Uterus (tissue), 4 donors: Measurements from ENCODE around the gene RNASEH2B. TPM values are rescaled to one million over a fixed set of nuclear protein-coding genes. Genes with fewer than 3 reads are reported as not detected.
A peak's percentile ranks its signal among the peaks of the same experiment; 100 is the strongest.

ENCODE experiments used
- DNase-seq, 2 donors: peaks; one replicate each; pipeline ENCODE4 v3.0.0-alpha.2; 2019 to 2020
- H3K27ac ChIP-seq, 2 donors: fragments of 200-600 bp; sonication (generic); 1 replicate in 1 of 2; 2 replicates in 1 of 2; pipeline ENCODE4 v1.5.1; 2016 to 2018
- H3K27me3 ChIP-seq, 2 donors: fragments of 200-600 bp; sonication (generic); one replicate each; pipeline ENCODE4 v1.5.1; 2018 to 2019; ENCODE audit warnings: control low read depth in 1 of 2
- H3K36me3 ChIP-seq, 2 donors: fragments of 200-600 bp; sonication (generic); one replicate each; pipeline ENCODE4 v1.5.1; 2019; ENCODE audit warnings: control low read depth in 1 of 2
- H3K4me1 ChIP-seq, 2 donors: fragments of 200-600 bp; sonication (generic); one replicate each; pipeline ENCODE4 v1.5.1; 2018 to 2019; ENCODE audit warnings: control low read depth in 1 of 2
- H3K4me3 ChIP-seq, 2 donors: fragments of 200-600 bp; sonication (generic); 1 replicate in 1 of 2; 2 replicates in 1 of 2; pipeline ENCODE4 v1.5.1; 2018 to 2019; ENCODE audit warnings: mild to moderate bottlenecking in 1 of 2
- H3K9me3 ChIP-seq, 2 donors: fragments of 200-600 bp; sonication (generic); one replicate each; pipeline ENCODE4 v1.5.1; 2019; ENCODE audit warnings: control low read depth in 1 of 2
- POLR2A ChIP-seq, 2 donors: fragments of 450-650 bp; IDR thresholded peaks; one replicate each; pipeline ENCODE4 v1.6.1; 2016; ENCODE audit warnings: antibody characterized with exemption in 2 of 2, mild to moderate bottlenecking in 1 of 2, moderate library complexity in 1 of 2
- intact Hi-C: fragments of 100-400 bp; cut with DNase I; formaldehyde crosslinking; loops from one replicate; pipeline ENCODE4 v1.15.1; 2023; ENCODE audit warnings: low total_unique reads
- total RNA-seq, 4 donors: library from RNA; depleted of rRNA in 3 of 4; stranded (reverse); fragments of >200 nt in 3 of 4; gene quantifications; one replicate each; pipeline versions ENCODE4 v1.1.0 to v1.2.4, GENCODE V29; 2014 to 2023
- TF ChIP-seq, protein P1 (sequence below), 4 experiments: fragments of 200-600 bp in 2 of 4; fragments of 450-650 bp in 2 of 4; sonication (generic) in 2 of 4; IDR thresholded peaks; one replicate each; pipeline ENCODE4 v1.5.1; 2016 to 2019; ENCODE audit warnings: antibody characterized with exemption in 4 of 4, mild to moderate bottlenecking in 2 of 4, moderate library complexity in 1 of 4
- donor health status: DM: yes; HTN: yes; CAD: no.

RNASEH2B gene
- total RNA-seq, 4 donors from 2014 or later: 101 to 183 (median 155) TPM

DNA sequence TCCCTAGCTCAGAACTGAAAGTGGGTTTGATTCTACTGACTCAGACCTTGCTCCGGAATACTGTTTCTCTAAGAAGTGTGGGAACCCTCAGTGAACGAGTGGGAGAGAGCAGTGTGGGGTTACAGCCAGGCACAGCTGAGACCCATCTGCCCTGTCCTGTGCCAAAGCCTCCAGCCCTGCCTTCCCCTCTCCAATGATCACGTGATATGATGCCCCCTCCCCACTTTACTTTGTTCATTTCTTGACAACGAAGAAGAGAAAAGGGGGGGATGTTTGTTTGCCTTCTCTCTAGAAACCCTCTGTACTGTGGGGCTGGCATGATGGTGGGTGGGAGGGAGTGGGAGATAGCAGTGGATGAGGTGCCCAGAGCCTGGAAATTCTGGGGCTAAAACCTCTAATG is 96.0 kb downstream of the RNASEH2B start:
- H3K36me3 ChIP-seq: no peaks in the 10 kb centered on the region
- DNase-seq: no peak
- intact Hi-C loops: no loop called here
- no peaks in the 10 kb centered on the region for H3K27me3 ChIP-seq
- H3K4me1 ChIP-seq: peaks cover 0 to 6% of the 10 kb centered on the region in 2 donors
- TF ChIP-seq POLR2A (IDR thresholded peaks at IDR 0.05): no peak
- TF ChIP-seq, protein P1, sequence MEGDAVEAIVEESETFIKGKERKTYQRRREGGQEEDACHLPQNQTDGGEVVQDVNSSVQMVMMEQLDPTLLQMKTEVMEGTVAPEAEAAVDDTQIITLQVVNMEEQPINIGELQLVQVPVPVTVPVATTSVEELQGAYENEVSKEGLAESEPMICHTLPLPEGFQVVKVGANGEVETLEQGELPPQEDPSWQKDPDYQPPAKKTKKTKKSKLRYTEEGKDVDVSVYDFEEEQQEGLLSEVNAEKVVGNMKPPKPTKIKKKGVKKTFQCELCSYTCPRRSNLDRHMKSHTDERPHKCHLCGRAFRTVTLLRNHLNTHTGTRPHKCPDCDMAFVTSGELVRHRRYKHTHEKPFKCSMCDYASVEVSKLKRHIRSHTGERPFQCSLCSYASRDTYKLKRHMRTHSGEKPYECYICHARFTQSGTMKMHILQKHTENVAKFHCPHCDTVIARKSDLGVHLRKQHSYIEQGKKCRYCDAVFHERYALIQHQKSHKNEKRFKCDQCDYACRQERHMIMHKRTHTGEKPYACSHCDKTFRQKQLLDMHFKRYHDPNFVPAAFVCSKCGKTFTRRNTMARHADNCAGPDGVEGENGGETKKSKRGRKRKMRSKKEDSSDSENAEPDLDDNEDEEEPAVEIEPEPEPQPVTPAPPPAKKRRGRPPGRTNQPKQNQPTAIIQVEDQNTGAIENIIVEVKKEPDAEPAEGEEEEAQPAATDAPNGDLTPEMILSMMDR (IDR thresholded peaks at IDR 0.05): no peak
- H3K27ac ChIP-seq: peak overlapping the region; percentile 56 to 74
- no peak overlapping the region for H3K4me3 ChIP-seq
- no peaks in the 10 kb centered on the region for H3K9me3 ChIP-seq

Other genes starting within 250 kb of the RNASEH2B start
- not detected for gene DLEU7, start 66.1 kb upstream of the RNASEH2B start, total RNA-seq
- not detected for gene C13orf42, start 201.5 kb downstream of the RNASEH2B start, total RNA-seq